HG03135 (cell line): ENCODE measurements around the gene CDH26.

Source experiments
- ATAC-seq: cut with Tn5 transposase; IDR thresholded peaks from one replicate; pipeline ENCODE4 v1.9.1; 2021; ENCODE audit warnings: mild to moderate bottlenecking, moderate library complexity; ENCODE audit not compliant: unreplicated experiment

CDH26 gene

GRCh38 chr20:60057866-60058807, 99.9 kb downstream of the CDH26 start:
- no peak for ATAC-seq

- ATAC-seq = no peak
Observed at GRCh38 chr20:60058879-60059278, 100.7 kb downstream of the CDH26 start.

- ATAC-seq = no peak
Observed at GRCh38 chr20:60060006-60060557, 101.9 kb downstream of the CDH26 start.

DNA sequence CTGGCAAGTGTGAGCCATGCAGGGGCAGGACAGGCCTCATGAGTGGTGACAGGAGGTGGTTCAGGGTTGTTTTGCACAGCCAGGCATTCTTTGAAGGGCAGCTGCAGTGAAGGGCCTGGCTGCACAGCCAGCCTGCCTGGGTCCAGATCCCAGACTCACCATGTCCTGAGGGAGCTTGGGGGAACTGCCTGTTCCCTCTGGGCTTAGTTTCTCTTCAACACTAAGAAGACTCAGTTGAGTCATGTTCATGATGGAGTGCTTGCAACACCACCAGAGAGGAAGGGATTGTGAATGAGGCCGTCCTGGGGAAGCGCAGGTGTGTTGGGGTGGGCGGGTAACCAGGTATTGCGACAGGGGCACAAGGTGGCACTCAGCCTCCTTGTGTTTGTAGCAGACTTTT, 102.4 kb downstream of the CDH26 start:
- no peak for ATAC-seq

DNA sequence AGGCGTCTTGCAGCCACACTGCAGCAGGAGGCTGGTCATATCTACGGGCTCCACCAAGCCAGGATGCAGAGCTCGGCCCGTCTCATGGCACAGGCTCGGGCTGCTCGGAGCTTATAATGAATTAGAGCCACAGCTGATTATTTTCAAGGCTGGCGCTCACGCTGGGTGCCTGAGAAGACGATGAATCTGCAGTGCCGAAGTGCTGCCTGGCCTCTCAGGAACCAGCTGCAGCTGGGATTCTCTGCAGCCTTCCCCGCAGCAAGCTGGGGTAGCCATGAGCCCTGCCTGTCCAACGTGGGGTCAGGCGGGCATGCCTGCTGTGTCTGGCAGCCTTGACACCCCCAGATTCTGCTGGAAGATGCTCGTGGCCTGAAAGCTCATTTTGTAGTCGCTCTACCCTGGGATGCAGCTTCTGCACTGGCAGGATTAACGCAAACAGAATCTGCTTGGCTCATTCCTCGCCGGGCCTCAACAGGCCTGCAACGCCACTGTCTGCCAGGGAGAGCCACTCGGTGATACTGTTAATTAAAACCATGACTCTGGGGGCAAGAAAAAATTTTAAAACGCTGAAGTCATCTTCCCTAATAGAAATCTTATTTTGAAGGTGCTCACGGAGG, 104.3 kb downstream of the CDH26 start:
- ATAC-seq = no peak

GRCh38 chr20:60063048-60063451, 104.8 kb downstream of the CDH26 start:
- ATAC-seq = no peak

DNA sequence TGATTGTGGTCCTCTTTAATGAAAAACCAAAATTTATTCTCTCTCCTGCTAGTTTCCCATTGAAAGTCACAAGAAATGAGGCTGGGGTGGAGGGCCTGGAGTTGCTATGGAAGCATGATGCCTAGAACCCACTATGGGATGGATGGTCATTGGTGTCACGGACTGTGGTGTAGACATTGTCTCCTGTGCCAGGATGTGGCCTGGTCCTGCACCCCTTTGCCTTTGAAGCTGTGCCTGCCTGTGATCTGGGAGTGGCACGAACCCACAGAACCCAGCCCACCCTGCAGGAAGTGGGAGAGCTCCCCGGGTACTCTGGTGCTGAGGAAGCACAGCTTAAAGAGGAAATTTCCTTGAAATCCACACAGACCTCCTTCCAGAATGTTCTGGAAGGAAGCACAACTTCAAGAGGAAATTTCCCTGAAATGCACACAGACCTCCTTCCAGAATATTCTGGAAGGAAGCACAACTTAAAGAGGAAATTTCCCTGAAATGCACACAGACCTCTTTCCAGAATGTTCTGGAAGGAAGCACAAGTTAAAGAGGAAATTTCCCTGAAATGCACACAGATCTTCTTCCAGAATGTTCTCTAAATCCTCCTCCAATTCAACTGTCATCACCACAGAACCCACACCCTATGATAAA, 105.6 kb downstream of the CDH26 start:
- no peak for ATAC-seq
